Uterus (tissue), 4 donors: ENCODE results near the gene TRMT44. TPM values are rescaled to one million over a fixed set of nuclear protein-coding genes. Genes with fewer than 3 reads are reported as not detected.

ENCODE experiments used
- DNase-seq, 2 donors: peaks; one replicate each; pipeline ENCODE4 v3.0.0-alpha.2; 2019 to 2020
- H3K27ac ChIP-seq, 2 donors: fragments of 200-600 bp; sonication (generic); 1 replicate in 1 of 2; 2 replicates in 1 of 2; pipeline ENCODE4 v1.5.1; 2016 to 2018
- H3K27me3 ChIP-seq, 2 donors: fragments of 200-600 bp; sonication (generic); one replicate each; pipeline ENCODE4 v1.5.1; 2018 to 2019; ENCODE audit warnings: control low read depth in 1 of 2
- H3K36me3 ChIP-seq, 2 donors: fragments of 200-600 bp; sonication (generic); one replicate each; pipeline ENCODE4 v1.5.1; 2019; ENCODE audit warnings: control low read depth in 1 of 2
- H3K4me1 ChIP-seq, 2 donors: fragments of 200-600 bp; sonication (generic); one replicate each; pipeline ENCODE4 v1.5.1; 2018 to 2019; ENCODE audit warnings: control low read depth in 1 of 2
- H3K4me3 ChIP-seq, 2 donors: fragments of 200-600 bp; sonication (generic); 1 replicate in 1 of 2; 2 replicates in 1 of 2; pipeline ENCODE4 v1.5.1; 2018 to 2019; ENCODE audit warnings: mild to moderate bottlenecking in 1 of 2
- H3K9me3 ChIP-seq, 2 donors: fragments of 200-600 bp; sonication (generic); one replicate each; pipeline ENCODE4 v1.5.1; 2019; ENCODE audit warnings: control low read depth in 1 of 2
- POLR2A ChIP-seq, 2 donors: fragments of 450-650 bp; IDR thresholded peaks; one replicate each; pipeline ENCODE4 v1.6.1; 2016; ENCODE audit warnings: antibody characterized with exemption in 2 of 2, mild to moderate bottlenecking in 1 of 2, moderate library complexity in 1 of 2
- intact Hi-C: fragments of 100-400 bp; cut with DNase I; formaldehyde crosslinking; loops from one replicate; pipeline ENCODE4 v1.15.1; 2023; ENCODE audit warnings: low total_unique reads
- total RNA-seq, 4 donors: library from RNA; depleted of rRNA in 3 of 4; stranded (reverse); fragments of >200 nt in 3 of 4; gene quantifications; one replicate each; pipeline versions ENCODE4 v1.1.0 to v1.2.4, GENCODE V29; 2014 to 2023
- TF ChIP-seq, protein P1 (sequence below), 4 experiments: fragments of 200-600 bp in 2 of 4; fragments of 450-650 bp in 2 of 4; sonication (generic) in 2 of 4; IDR thresholded peaks; one replicate each; pipeline ENCODE4 v1.5.1; 2016 to 2019; ENCODE audit warnings: antibody characterized with exemption in 4 of 4, mild to moderate bottlenecking in 2 of 4, moderate library complexity in 1 of 4
- donor health status: DM: yes; HTN: yes; CAD: no.

Gene TRMT44
- total RNA-seq, 4 donors from 2014 or later: 3.3 to 38.8 (median 32.3) TPM

GRCh38 chr4:8475751-8476575, 35.4 kb downstream of the TRMT44 start:
- intact Hi-C loops: no loop called here
- no peaks in the 10 kb centered on the region for H3K36me3 ChIP-seq
- TF ChIP-seq, protein P1, sequence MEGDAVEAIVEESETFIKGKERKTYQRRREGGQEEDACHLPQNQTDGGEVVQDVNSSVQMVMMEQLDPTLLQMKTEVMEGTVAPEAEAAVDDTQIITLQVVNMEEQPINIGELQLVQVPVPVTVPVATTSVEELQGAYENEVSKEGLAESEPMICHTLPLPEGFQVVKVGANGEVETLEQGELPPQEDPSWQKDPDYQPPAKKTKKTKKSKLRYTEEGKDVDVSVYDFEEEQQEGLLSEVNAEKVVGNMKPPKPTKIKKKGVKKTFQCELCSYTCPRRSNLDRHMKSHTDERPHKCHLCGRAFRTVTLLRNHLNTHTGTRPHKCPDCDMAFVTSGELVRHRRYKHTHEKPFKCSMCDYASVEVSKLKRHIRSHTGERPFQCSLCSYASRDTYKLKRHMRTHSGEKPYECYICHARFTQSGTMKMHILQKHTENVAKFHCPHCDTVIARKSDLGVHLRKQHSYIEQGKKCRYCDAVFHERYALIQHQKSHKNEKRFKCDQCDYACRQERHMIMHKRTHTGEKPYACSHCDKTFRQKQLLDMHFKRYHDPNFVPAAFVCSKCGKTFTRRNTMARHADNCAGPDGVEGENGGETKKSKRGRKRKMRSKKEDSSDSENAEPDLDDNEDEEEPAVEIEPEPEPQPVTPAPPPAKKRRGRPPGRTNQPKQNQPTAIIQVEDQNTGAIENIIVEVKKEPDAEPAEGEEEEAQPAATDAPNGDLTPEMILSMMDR (IDR thresholded peaks at IDR 0.05): no peak
- TF ChIP-seq POLR2A (IDR thresholded peaks at IDR 0.05): no peak

DNA sequence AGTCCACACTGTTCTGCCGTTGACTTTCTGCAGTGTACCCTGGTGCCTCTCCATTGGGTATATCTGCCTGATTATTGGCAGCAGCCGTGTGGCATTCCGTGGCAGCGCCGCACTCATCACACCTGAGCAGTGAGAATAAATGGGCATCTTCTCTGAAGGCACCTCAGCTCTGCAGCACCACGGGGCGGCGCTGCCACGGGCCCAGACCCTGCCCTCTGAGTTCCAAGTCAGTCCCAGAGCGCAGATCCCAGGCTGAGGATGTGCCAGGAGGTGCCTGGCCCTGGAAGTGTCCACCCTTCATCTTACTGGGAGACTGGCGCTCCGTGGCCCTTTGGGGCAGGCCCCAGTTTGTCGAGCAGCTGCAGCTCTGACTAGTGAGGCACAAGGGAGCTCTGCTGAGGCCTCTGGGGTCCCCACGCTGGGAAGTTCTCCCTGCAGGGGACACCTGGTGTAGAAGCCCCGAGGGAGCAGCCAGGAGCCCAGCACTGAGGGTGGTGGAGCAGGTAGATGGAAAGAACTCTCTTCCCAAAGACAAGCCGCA, 36.6 kb downstream of the TRMT44 start:
- TF ChIP-seq, protein P1 (IDR thresholded peaks at IDR 0.05): no peak
- no peak for TF ChIP-seq POLR2A (IDR thresholded peaks at IDR 0.05)
- H3K27ac ChIP-seq: no peak overlapping the region
- no peak for DNase-seq

More at GRCh38 chr4:8475751-8476575, 35.4 kb downstream of the TRMT44 start:
- no peak for DNase-seq
- H3K9me3 ChIP-seq: no peaks in the 10 kb centered on the region
- no peak overlapping the region for H3K27ac ChIP-seq
- H3K4me1 ChIP-seq: peaks cover 19 to 24% of the 10 kb centered on the region in 2 donors
- no peaks in the 10 kb centered on the region for H3K27me3 ChIP-seq
- H3K4me3 ChIP-seq: no peak overlapping the region

DNA sequence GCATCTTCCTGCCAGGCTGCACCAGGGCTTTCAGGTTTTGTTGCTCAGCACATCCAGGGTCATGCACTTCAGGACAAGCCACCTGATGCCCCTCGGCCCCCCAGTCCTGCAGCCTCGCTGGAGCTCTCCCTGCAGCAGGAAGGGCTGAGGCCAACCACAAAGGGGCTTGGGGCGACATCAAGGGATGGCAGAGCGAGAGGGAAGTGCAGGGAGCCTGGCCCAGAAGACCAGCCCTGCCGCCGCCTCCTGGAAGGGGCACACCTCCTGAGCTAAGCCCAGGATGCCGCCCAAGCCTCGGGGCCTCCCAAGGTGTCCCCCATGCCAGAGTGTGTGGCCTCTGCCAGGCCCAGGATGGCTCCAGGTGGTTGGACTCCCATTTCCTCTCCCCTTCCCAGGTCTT, 37.1 kb downstream of the TRMT44 start:
- intact Hi-C loops: no loop called here
- H3K27me3 ChIP-seq: no peaks in the 10 kb centered on the region
- peaks cover 5 to 13% of the 10 kb centered on the region in 2 donors for H3K4me1 ChIP-seq
- H3K9me3 ChIP-seq: no peaks in the 10 kb centered on the region
- no peak for DNase-seq
- no peak overlapping the region for H3K27ac ChIP-seq
- TF ChIP-seq, protein P1 (IDR thresholded peaks at IDR 0.05): no peak
- no peak for TF ChIP-seq POLR2A (IDR thresholded peaks at IDR 0.05)
- no peaks in the 10 kb centered on the region for H3K36me3 ChIP-seq
- no peak overlapping the region for H3K4me3 ChIP-seq

More for the DNA sequence above, 36.6 kb downstream of the TRMT44 start:
- Histone ChIP-seq H3K4me1 (peaks cover 9 to 17% of the 10 kb centered on the region in 2 donors), H3K36me3 (no peaks in the 10 kb centered on the region), H3K9me3 (no peaks in the 10 kb centered on the region), H3K27me3 (no peaks in the 10 kb centered on the region), H3K4me3 (no peak overlapping the region)
- intact Hi-C loops: no loop called here

- Histone ChIP-seq H3K27me3 (no peaks in the 10 kb centered on the region), H3K36me3 (no peaks in the 10 kb centered on the region), H3K4me1 (peaks cover 5 to 9% of the 10 kb centered on the region in 2 donors), H3K4me3 (no peak overlapping the region), H3K9me3 (no peaks in the 10 kb centered on the region), H3K27ac (no peak overlapping the region)
- DNase-seq: no peak
- TF ChIP-seq, protein P1 (IDR thresholded peaks at IDR 0.05): no peak
- no peak for TF ChIP-seq POLR2A (IDR thresholded peaks at IDR 0.05)
- intact Hi-C loops: no loop called here
Observed at GRCh38 chr4:8478371-8478770, 37.8 kb downstream of the TRMT44 start.
